BJ (cell line): ENCODE data around the gene PIH1D1. TPM values are rescaled to one million over a fixed set of nuclear protein-coding genes. Genes with fewer than 3 reads are reported as not detected.

Source experiments
- CTCF ChIA-PET: fragments of 350-600 bp; formaldehyde crosslinking; extraction: SDS; loops from one replicate; lab custom pipeline; 2021; ENCODE audit warnings: antibody characterized with exemption, inconsistent platforms; lab: Yijun Ruan, JAX
- POLR2A ChIA-PET: fragments of 300-600 bp; sonication (Branson Sonifier 250); formaldehyde crosslinking; extraction: SDS; loops from one replicate; lab custom pipeline; 2021; ENCODE audit warnings: antibody characterized with exemption; lab: Charles Lee
- DNase-seq: peaks from one replicate; pipeline ENCODE4 v3.0.0-alpha.2; 2011; ENCODE audit warnings: low read depth
- H3K27me3 ChIP-seq: 2 replicates; pipeline ENCODE4 v1.6.0; 2011; ENCODE audit warnings: low read length; ENCODE audit not compliant: control insufficient read depth, insufficient read depth
- H3K36me3 ChIP-seq: 2 replicates; pipeline ENCODE4 v1.5.1; 2011; ENCODE audit warnings: low read length; ENCODE audit not compliant: control insufficient read depth, insufficient read depth
- H3K4me3 ChIP-seq: 2 replicates; pipeline ENCODE4 v1.5.1; 2011; ENCODE audit warnings: low read depth, mild to moderate bottlenecking, control low read depth, low read length
- polyA plus RNA-seq: library from polyadenylated mRNA; depleted of rRNA; stranded (reverse); fragments of >200 nt; gene quantifications from 2 replicates; pipeline ENCODE4 v1.2.3, GENCODE V29; 2011
- TF ChIP-seq, protein P1 (sequence below): IDR thresholded peaks from 2 replicates; pipeline ENCODE4 v1.5.1; 2011; ENCODE audit warnings: low read depth, mild to moderate bottlenecking, control low read depth, inconsistent platforms, low read length, moderate library complexity; ENCODE audit not compliant: insufficient read depth

PIH1D1 gene
- polyA plus RNA-seq, 1 experiment = 75.8 TPM

- H3K4me3 ChIP-seq = no peak overlapping the region
- DNase-seq = no peak
- peaks cover 3% of the 10 kb centered on the region; the same call in 1 of the 2 replicates for H3K36me3 ChIP-seq
- TF ChIP-seq, protein P1, sequence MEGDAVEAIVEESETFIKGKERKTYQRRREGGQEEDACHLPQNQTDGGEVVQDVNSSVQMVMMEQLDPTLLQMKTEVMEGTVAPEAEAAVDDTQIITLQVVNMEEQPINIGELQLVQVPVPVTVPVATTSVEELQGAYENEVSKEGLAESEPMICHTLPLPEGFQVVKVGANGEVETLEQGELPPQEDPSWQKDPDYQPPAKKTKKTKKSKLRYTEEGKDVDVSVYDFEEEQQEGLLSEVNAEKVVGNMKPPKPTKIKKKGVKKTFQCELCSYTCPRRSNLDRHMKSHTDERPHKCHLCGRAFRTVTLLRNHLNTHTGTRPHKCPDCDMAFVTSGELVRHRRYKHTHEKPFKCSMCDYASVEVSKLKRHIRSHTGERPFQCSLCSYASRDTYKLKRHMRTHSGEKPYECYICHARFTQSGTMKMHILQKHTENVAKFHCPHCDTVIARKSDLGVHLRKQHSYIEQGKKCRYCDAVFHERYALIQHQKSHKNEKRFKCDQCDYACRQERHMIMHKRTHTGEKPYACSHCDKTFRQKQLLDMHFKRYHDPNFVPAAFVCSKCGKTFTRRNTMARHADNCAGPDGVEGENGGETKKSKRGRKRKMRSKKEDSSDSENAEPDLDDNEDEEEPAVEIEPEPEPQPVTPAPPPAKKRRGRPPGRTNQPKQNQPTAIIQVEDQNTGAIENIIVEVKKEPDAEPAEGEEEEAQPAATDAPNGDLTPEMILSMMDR = no peak
- ChIA-PET CTCF (interaction anchor here (1.2 to 3.6 kb wide), 5 partner anchors 12 to 88 kb away, joined by 3 to 20 read pairs (median 4); partner anchors contain the start of gene FLT3LG), POLR2A (interaction anchor here (0.5 kb wide), 1 partner anchor 75 kb away, joined by 6 read pairs; no protein-coding TSS in a partner anchor)
- H3K27me3 ChIP-seq = no peaks in the 10 kb centered on the region
These were observed 6.9 kb upstream of the PIH1D1 start for GRCh38 chr19:49458567-49458903.

DNA sequence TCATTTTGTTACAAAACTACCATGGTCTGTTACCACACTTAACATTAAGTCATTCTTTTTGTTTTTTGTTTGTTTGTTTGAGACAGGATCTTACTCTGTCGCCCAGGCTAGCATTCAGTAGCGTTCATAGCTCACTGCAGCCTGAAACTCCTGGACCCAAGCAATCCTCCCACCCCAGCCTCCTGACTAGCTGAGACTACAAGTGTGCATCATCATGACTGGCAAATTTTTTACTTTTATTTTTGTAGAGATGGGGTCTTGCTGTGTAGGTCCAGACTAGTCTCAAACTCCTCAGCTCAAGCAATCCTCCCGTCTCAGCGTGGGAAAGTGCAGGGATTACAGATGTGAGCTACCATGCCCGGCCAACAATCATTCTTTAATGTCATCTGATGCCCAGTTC lies 4.7 kb upstream of the PIH1D1 start:
- Histone ChIP-seq H3K27me3 (no peaks in the 10 kb centered on the region), H3K4me3 (no peak overlapping the region), H3K36me3 (peaks cover 3% of the 10 kb centered on the region; the same call in 1 of the 2 replicates)
- no peak for DNase-seq
- TF ChIP-seq, protein P1 = no peak
- POLR2A ChIA-PET = no interaction called here
- CTCF ChIA-PET = interaction anchor here (1.2 to 2.7 kb wide), 2 partner anchors 14 to 17 kb away, joined by 3 to 12 read pairs; partner anchors contain the start of gene FLT3LG

- ChIA-PET POLR2A (no interaction called here), CTCF (interaction anchor here (1.2 to 2.7 kb wide), 2 partner anchors 13 to 18 kb away, joined by 3 to 12 read pairs; partner anchors contain the start of gene FLT3LG)
- no peak overlapping the region for H3K4me3 ChIP-seq
- TF ChIP-seq, protein P1 = no peak
- H3K27me3 ChIP-seq = no peaks in the 10 kb centered on the region
- DNase-seq = no peak
- peaks cover 3% of the 10 kb centered on the region; the same call in 1 of the 2 replicates for H3K36me3 ChIP-seq
These were observed 4.2 kb upstream of the PIH1D1 start for GRCh38 chr19:49455773-49456172.

- no peaks in the 10 kb centered on the region for H3K27me3 ChIP-seq
- POLR2A ChIA-PET = interaction anchor here (1.0 kb wide), 1 partner anchor 42 kb away, joined by 4 read pairs; the partner anchor contains the start of gene RPS11
- CTCF ChIA-PET = interaction anchor here (0.6 to 2.7 kb wide), 7 partner anchors 9 to 78 kb away, joined by 3 to 12 read pairs (median 3); partner anchors contain the start of gene FLT3LG
- H3K36me3 ChIP-seq = peaks cover 3% of the 10 kb centered on the region; the same call in 1 of the 2 replicates
- TF ChIP-seq, protein P1 = no peak
- H3K4me3 ChIP-seq = peak overlapping the region; percentile 79
- DNase-seq = no peak
These were observed 2.2 kb upstream of the PIH1D1 start for GRCh38 chr19:49453757-49454240.

- Histone ChIP-seq H3K36me3 (peaks cover 2% of the 10 kb centered on the region; the same call in 1 of the 2 replicates), H3K27me3 (no peaks in the 10 kb centered on the region), H3K4me3 (peak within 1 kb of the TSS; percentile 79)
- peak; percentile 80 for DNase-seq
- TF ChIP-seq, protein P1 = no peak
- POLR2A ChIA-PET = interaction anchor here (0.6 to 1.0 kb wide), 2 partner anchors 43 to 224 kb away, joined by 3 to 4 read pairs; partner anchors contain the start of genes PRMT1 and RPS11
- CTCF ChIA-PET = interaction anchor here (0.6 to 2.6 kb wide), 5 partner anchors 9 to 78 kb away, joined by 3 to 9 read pairs (median 3); partner anchors contain the start of gene FLT3LG
These were observed 1.6 kb upstream of the PIH1D1 start, which contains the start of gene ALDH16A1 for GRCh38 chr19:49453013-49453756. Gene ALDH16A1, plus strand, starts transcription at chr19:49453225. Its CDS starts 107 bp downstream, at chr19:49453332.
